ENCODE data around the gene PJA2. TPM values are rescaled to one million over a fixed set of nuclear protein-coding genes. Genes with fewer than 3 reads are reported as not detected.

The PJA2 gene
- polyA plus RNA-seq, 3 donors, result 36.2 to 74.1 (median 49.7) TPM

DNA sequence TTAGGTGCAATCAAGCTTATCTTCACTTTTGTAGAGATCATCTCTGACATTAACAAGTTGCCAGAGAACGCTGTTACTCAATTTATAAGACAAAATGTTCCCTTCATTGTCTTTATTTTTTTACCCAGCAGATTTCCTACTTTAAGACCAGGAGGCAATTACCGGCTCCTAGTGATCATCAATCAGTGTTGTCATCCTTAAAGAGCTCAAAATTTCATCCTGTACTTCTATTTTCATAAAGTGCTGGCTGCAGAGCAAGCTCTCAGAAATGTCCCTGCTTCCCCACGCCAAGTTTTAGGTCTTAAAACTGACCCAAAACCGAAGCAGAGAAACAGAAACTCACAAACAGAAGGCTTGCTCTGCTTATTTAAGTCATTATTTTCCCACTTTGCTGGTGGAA is 82.9 kb downstream of the PJA2 start:
- H3K36me3 ChIP-seq (replicated peaks in 1 of 2; ENCODE audit: control insufficient read depth in 1 of 2, insufficient read depth in 2 of 2, low read length in 2 of 2), result peaks cover 0 to 17% of the 10 kb centered on the region in 2 donors
- Mint-ChIP-seq H3K4me1 (peaks cover 18% of the 10 kb centered on the region), H3K27ac (peak overlapping the region in 1 of 7 donors; percentile 11), H3K27me3 (ENCODE audit: low read depth in 3 of 3) (no peaks in the 10 kb centered on the region), H3K36me3 (peaks cover 8 to 12% of the 10 kb centered on the region in 2 donors), H3K4me3 (no peak overlapping the region), H3K9me3 (peaks cover 0 to 2% (median 0%) of the 10 kb centered on the region in 7 donors)
- no peak overlapping the region for H3K27ac ChIP-seq (ENCODE audit: low read depth in 1 of 2, low read length in 2 of 2)
- intact Hi-C loops (cut with micrococcal nuclease), result no loop called here
- peaks cover 0 to 11% of the 10 kb centered on the region in 2 donors for H3K4me1 ChIP-seq (ENCODE audit: control insufficient read depth in 1 of 2, insufficient read depth in 2 of 2, low read length in 2 of 2)
- no peak overlapping the region for H3K9ac ChIP-seq (ENCODE audit: insufficient read depth, low read length, poor library complexity, severe bottlenecking)
- TF ChIP-seq, protein P1, sequence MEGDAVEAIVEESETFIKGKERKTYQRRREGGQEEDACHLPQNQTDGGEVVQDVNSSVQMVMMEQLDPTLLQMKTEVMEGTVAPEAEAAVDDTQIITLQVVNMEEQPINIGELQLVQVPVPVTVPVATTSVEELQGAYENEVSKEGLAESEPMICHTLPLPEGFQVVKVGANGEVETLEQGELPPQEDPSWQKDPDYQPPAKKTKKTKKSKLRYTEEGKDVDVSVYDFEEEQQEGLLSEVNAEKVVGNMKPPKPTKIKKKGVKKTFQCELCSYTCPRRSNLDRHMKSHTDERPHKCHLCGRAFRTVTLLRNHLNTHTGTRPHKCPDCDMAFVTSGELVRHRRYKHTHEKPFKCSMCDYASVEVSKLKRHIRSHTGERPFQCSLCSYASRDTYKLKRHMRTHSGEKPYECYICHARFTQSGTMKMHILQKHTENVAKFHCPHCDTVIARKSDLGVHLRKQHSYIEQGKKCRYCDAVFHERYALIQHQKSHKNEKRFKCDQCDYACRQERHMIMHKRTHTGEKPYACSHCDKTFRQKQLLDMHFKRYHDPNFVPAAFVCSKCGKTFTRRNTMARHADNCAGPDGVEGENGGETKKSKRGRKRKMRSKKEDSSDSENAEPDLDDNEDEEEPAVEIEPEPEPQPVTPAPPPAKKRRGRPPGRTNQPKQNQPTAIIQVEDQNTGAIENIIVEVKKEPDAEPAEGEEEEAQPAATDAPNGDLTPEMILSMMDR (IDR thresholded peaks at IDR 0.05), result no peak
- no peaks in the 10 kb centered on the region for H4K20me1 ChIP-seq (ENCODE audit: insufficient read depth, low read length)
- no peaks in the 10 kb centered on the region for H3K79me2 ChIP-seq (ENCODE audit: insufficient read depth, low read length)
- no peak overlapping the region for H3K4me3 ChIP-seq (replicated peaks in 1 of 3; ENCODE audit: low read depth in 2 of 3, low read length in 3 of 3)
- H3K4me2 ChIP-seq (replicated peaks; ENCODE audit: extremely low read depth, low read length, poor library complexity, severe bottlenecking), result no peak overlapping the region
- no peaks in the 10 kb centered on the region for H3K9me3 ChIP-seq (replicated peaks in 1 of 2; ENCODE audit: control insufficient read depth in 1 of 2, insufficient read depth in 1 of 2, low read length in 2 of 2)
- no peak overlapping the region for H2AFZ ChIP-seq (ENCODE audit: insufficient read depth, low read depth, low read length, poor library complexity, severe bottlenecking)
- 91% methylated on average over 4 of the region's 4 CpGs for WGBS (ENCODE audit: insufficient coverage)
- no peaks in the 10 kb centered on the region for H3K27me3 ChIP-seq (ENCODE audit: control insufficient read depth in 2 of 2, insufficient read depth in 2 of 2, low read length in 2 of 2)
- DNase-seq, result no peak

DNA sequence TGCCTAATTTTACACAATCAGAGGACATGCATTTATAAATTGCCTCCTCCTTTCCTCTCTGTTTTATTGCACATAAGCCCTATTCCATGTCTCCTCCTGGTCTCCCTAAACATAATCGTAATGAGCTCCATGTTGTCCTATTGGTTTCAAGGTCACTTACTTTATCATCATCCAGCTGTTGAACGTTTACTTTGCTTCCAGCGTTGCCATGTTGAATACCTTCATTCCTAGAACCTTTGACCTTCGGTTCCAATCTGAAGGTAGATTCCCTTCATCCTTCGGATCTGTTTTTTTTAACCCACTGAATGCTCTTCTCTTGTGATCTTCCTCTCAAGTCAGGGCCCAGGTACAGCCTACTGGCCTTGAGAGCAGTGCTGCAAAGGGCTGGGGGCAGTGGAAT is 84.3 kb downstream of the PJA2 start:
- Mint-ChIP-seq H3K9me3 (peaks cover 0 to 2% (median 0%) of the 10 kb centered on the region in 7 donors), H3K4me1 (peaks cover 18% of the 10 kb centered on the region), H3K4me3 (no peak overlapping the region), H3K27ac (peak overlapping the region in 2 of 7 donors; percentile 10 to 54), H3K36me3 (peaks cover 8% of the 10 kb centered on the region in 2 donors), H3K27me3 (ENCODE audit: low read depth in 3 of 3) (no peaks in the 10 kb centered on the region)
- no peaks in the 10 kb centered on the region for H3K79me2 ChIP-seq (ENCODE audit: insufficient read depth, low read length)
- no peaks in the 10 kb centered on the region for H3K9me3 ChIP-seq (replicated peaks in 1 of 2; ENCODE audit: control insufficient read depth in 1 of 2, insufficient read depth in 1 of 2, low read length in 2 of 2)
- no peak overlapping the region for H3K4me2 ChIP-seq (replicated peaks; ENCODE audit: extremely low read depth, low read length, poor library complexity, severe bottlenecking)
- no peak overlapping the region for H3K27ac ChIP-seq (ENCODE audit: low read depth in 1 of 2, low read length in 2 of 2)
- no peak overlapping the region for H3K4me3 ChIP-seq (replicated peaks in 1 of 3; ENCODE audit: low read depth in 2 of 3, low read length in 3 of 3)
- DNase-seq, result no peak
- H2AFZ ChIP-seq (ENCODE audit: insufficient read depth, low read depth, low read length, poor library complexity, severe bottlenecking), result no peak overlapping the region
- TF ChIP-seq, protein P1 (IDR thresholded peaks at IDR 0.05), result no peak
- intact Hi-C loops (cut with micrococcal nuclease), result no loop called here
- H3K36me3 ChIP-seq (replicated peaks in 1 of 2; ENCODE audit: control insufficient read depth in 1 of 2, insufficient read depth in 2 of 2, low read length in 2 of 2), result peaks cover 0 to 17% of the 10 kb centered on the region in 2 donors
- peaks cover 0 to 11% of the 10 kb centered on the region in 2 donors for H3K4me1 ChIP-seq (ENCODE audit: control insufficient read depth in 1 of 2, insufficient read depth in 2 of 2, low read length in 2 of 2)
- no peaks in the 10 kb centered on the region for H3K27me3 ChIP-seq (ENCODE audit: control insufficient read depth in 2 of 2, insufficient read depth in 2 of 2, low read length in 2 of 2)
- 95% methylated on average over 3 of the region's 5 CpGs for WGBS (ENCODE audit: insufficient coverage)
- H3K9ac ChIP-seq (ENCODE audit: insufficient read depth, low read length, poor library complexity, severe bottlenecking), result no peak overlapping the region
- no peaks in the 10 kb centered on the region for H4K20me1 ChIP-seq (ENCODE audit: insufficient read depth, low read length)

Data from CD14-positive monocyte (primary cell).